Stimulated activated CD4-positive, alpha-beta T cell treated with anti-CD3 and anti-CD28 coated beads, Interleukin-1b, Interleukin-23, amount 100 ng/mL, for 24 hours (primary cell): ENCODE measurements around the gene DHRS11.

Experiments used
- DNase-seq, 4 experiments: peaks; one replicate each; pipeline ENCODE4 v3.0.0-alpha.2; 2020; ENCODE audit warnings: low read depth in 4 of 4, low spot score in 1 of 4

DHRS11 gene

GRCh38 chr17:36613155-36613554 lies 21.5 kb downstream of the DHRS11 start:
- no peak for DNase-seq

DNA sequence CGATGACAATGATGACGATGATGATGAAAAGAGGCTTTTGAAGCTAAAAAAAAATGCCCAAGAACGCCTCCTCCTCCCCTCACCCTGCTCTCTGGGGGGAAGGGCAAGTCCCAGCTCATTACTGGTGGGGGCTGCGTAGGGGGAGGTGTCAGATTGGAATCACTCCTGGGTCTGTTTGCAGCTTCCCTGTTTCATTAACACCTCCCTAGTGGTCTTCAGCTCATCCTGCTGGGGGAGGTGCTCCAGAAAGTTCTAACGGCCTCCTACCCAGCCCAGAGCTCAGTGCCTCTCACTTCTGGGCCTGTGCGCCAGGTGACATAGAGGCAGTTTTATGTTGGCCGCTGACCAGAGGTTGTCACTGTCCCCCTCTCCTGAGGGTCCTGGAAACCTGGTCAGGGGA lies 22.4 kb downstream of the DHRS11 start:
- DNase-seq = no peak

DNA sequence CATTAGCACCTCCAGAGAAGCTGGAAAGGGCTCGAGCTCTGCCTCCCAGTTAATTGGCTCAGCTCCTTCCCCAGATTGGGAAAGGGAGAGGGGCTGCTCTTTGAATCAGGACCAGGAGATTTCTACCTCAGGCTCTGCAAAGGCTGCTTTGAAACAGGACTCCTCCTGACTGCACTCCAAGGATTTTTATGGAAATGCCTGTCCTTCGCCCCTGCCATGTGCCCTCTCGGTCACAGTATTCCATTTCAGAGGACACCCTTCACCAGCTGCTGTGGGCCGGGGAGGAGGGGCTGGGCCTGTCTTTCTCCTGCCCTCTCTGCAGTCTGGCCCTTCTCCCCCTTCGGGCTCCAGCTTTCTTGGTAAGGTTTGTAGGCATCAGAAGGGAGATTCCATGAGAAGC lies 23.3 kb downstream of the DHRS11 start:
- DNase-seq = no peak

GRCh38 chr17:36616061-36617029 lies 24.7 kb downstream of the DHRS11 start:
- DNase-seq = no peak

DNA sequence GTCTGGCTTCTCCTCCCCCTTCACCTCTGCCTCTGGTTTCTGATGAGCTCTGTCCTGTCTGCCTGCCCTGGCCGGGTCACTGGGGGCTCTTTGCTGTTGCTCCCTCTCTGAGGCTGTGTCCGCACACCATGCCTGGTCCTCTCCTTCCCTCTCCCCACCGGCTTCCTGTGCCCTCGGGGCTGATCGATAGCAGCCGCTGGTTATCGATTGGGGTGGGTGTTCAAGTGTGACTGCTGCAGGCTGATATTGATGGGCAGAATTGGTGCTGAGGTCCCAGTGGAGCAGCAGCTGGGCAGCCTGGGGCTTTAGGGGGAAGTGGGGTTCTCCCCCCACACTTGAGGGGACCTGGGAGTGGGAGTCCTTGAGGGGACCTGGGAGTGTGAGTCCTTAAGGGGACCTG lies 26.1 kb downstream of the DHRS11 start:
- DNase-seq = no peak

GRCh38 chr17:36623281-36623680 lies 31.6 kb downstream of the DHRS11 start:
- no peak for DNase-seq

DNA sequence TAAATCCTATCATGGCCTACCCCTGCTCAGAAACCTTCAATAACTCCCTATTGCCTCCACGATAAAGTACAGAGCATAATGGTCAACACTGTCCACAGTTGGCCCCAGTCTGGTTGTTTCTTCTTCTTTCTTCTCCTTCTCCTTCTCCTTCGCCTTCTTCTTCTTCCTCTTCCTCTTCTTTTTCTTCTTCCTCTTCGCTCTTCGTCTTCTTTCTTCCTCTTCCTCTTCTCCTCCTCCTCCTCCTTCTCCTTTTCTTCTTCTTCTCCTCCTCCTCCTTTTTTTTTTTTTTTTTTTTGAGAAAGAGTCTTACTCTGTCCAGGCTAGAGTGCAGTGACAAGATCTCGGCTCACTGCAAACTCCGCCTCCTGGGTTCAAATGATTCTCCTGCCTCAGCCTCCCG lies 33.5 kb downstream of the DHRS11 start:
- no peak for DNase-seq

- DNase-seq = no peak
Measured at GRCh38 chr17:36627101-36627500, 35.4 kb downstream of the DHRS11 start.

- no peak for DNase-seq
Measured at GRCh38 chr17:36628576-36628975, 36.9 kb downstream of the DHRS11 start.

- DNase-seq = peak; percentile 59 to 87 (median 68)
Measured at GRCh38 chr17:36629252-36629847, 37.7 kb downstream of the DHRS11 start.

DNA sequence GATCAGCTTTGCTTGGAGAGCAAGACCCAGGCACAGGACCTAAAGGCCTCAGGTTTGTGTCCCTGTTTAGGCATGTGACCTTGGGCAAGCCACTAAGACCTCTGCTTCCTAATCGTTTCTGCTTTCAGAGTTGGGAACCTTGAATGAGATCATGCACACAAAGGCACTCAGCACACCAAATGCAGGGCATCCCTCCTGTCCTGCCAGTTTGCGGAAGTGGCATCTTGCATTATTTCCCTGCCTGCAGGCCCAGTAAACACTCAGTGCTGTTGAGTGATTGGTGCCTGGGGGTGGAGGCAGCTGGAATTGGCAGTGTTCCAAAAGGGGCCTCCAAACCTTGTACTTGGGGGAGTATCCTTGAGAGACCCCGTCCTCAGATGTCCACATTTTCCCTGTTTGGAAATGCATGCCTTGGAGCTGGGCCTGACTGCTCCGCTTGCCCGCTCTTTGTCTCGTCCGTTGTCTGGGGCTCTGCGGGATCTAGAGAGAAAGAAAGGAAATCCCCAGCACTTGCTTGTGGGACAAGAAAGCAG lies 38.4 kb downstream of the DHRS11 start:
- DNase-seq = no peak

- DNase-seq = no peak
Measured at GRCh38 chr17:36631022-36631421, 39.3 kb downstream of the DHRS11 start.

GRCh38 chr17:36632916-36633771 lies 41.5 kb downstream of the DHRS11 start:
- no peak for DNase-seq

GRCh38 chr17:36640346-36640745 lies 48.7 kb downstream of the DHRS11 start:
- no peak for DNase-seq

- DNase-seq = no peak
Measured at GRCh38 chr17:36640836-36641235, 49.2 kb downstream of the DHRS11 start.

DNA sequence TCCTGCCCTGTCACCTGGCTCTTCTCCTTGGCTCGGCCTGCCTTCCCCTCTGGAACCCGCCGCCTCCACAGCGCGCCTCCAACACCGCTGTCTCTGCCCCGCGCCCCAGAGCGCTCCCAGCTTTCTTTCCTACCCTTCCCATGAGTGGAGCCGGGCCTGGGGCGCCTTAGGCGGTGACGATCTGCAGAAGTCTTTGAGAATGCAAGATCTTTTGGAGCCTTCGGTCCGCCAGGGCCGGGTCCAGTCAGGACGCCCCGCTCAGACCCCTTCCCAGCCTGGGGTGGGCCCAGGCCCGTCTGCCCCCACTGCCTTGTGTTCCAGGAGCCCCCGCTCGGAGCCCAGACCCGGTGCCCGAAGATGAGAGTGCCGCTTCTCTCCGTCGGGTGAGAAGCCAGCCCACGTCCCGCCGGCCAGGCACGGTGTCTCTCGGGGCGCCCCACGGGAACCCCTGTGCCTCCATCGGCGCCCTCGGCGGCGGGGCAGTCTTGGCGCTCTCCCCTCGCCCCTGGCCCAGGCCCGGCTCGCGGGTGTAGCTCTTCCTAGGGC lies 49.7 kb downstream of the DHRS11 start:
- no peak for DNase-seq

- DNase-seq = no peak
Measured at GRCh38 chr17:36641877-36642845, 50.5 kb downstream of the DHRS11 start.

DNA sequence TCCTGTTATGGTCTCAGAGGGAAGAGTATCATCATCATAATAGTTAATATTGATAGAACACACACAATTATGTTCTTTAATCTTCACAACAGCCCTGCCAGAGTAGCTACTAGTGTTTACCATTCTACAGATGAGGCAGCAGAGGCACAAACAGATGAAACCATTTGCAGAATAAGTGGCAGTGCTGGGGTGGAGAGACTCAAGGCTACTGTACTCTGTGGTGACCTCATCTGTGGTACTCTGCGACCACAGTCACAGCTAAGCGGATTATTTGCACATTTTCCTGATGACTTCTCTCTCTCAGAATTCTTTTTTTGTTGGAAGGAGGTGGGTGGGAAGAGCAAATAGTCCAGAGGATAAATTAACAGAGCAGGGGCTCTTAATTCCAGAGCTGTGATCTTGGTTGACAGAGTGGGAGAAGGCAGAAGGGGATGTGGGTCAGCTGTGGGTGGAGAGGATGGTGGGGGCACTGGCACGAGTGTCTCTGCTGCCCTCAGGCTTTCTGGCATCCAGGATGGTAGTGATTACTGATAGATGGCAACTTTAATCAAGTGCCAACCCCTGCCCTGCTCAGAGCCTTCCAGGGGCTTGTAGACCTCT lies 51.5 kb downstream of the DHRS11 start:
- DNase-seq = no peak

- DNase-seq = no peak
Measured at GRCh38 chr17:36645422-36645821, 53.7 kb downstream of the DHRS11 start.
